DOHH2 (cell line): Measurements from ENCODE around the gene SPG7.

Source experiments
- H3F3A ChIP-seq: fragments of 200-600 bp; sonication (generic), shearing (Covaris generic); 2 replicates; pipeline ENCODE4 v1.6.0; 2016; ENCODE audit warnings: antibody characterized with exemption, mild to moderate bottlenecking; ENCODE audit not compliant: control insufficient read depth, insufficient read depth
- H3K27ac ChIP-seq: fragments of 200-600 bp; sonication (generic); 2 replicates; pipeline ENCODE4 v1.5.1; 2014; ENCODE audit warnings: low read depth, mild to moderate bottlenecking, low read length, moderate library complexity
- H3K27me3 ChIP-seq: fragments of 200-600 bp; sonication (generic); 2 replicates; pipeline ENCODE4 v1.6.1; 2014; ENCODE audit warnings: mild to moderate bottlenecking, low read length, mixed read lengths; ENCODE audit not compliant: control insufficient read depth
- H3K36me3 ChIP-seq: fragments of 200-600 bp; sonication (generic); 2 replicates; pipeline ENCODE4 v1.6.1; 2014; ENCODE audit warnings: mild to moderate bottlenecking, low read length, moderate library complexity, mixed read lengths; ENCODE audit not compliant: control insufficient read depth
- H3K4me1 ChIP-seq: fragments of 200-600 bp; sonication (generic); 2 replicates; pipeline ENCODE4 v1.6.1; 2014; ENCODE audit warnings: mild to moderate bottlenecking, low read length, mixed read lengths; ENCODE audit not compliant: control insufficient read depth
- H3K4me2 ChIP-seq: fragments of 200-600 bp; sonication (generic); 2 replicates; pipeline ENCODE4 v1.6.0; 2014; ENCODE audit warnings: mild to moderate bottlenecking, low read length, moderate library complexity
- H3K4me3 ChIP-seq: fragments of 200-600 bp; sonication (generic); 2 replicates; pipeline ENCODE4 v1.5.1; 2014; ENCODE audit warnings: mild to moderate bottlenecking, low read length, mixed read lengths
- H3K79me2 ChIP-seq: fragments of 200-600 bp; sonication (generic); 2 replicates; pipeline ENCODE4 v1.6.1; 2014; ENCODE audit warnings: mild to moderate bottlenecking, low read length, mixed read lengths; ENCODE audit not compliant: control insufficient read depth
- H3K9me2 ChIP-seq: fragments of 200-600 bp; sonication (generic); replicated peaks from 2 replicates; pipeline ENCODE4 v1.6.1; 2014; ENCODE audit warnings: mild to moderate bottlenecking, low read length, mixed read lengths; ENCODE audit not compliant: control insufficient read depth
- H3K9me3 ChIP-seq: fragments of 200-600 bp; sonication (generic); 2 replicates; pipeline ENCODE4 v1.6.1; 2014; ENCODE audit warnings: antibody characterized with exemption, low read length, mixed read lengths; ENCODE audit not compliant: control insufficient read depth, insufficient read depth
- H4K20me1 ChIP-seq: fragments of 200-600 bp; sonication (generic); 2 replicates; pipeline ENCODE4 v1.6.0; 2014; ENCODE audit warnings: low read depth, mild to moderate bottlenecking, antibody characterized with exemption, low read length, moderate library complexity; ENCODE audit not compliant: control insufficient read depth, insufficient read depth
- CTCF ChIP-seq: fragments of 200-600 bp; sonication (generic); IDR thresholded peaks from one replicate; pipeline ENCODE4 v1.5.1; 2014; ENCODE audit warnings: antibody characterized with exemption, mild to moderate bottlenecking, low read depth, low read length; ENCODE audit not compliant: poor library complexity, severe bottlenecking
- EZH2phosphoT487 ChIP-seq: fragments of 200-600 bp; sonication (generic); IDR thresholded peaks from 2 replicates; pipeline ENCODE4 v1.6.1; 2017; ENCODE audit warnings: borderline replicate concordance, mild to moderate bottlenecking, antibody characterized with exemption, low read length, moderate library complexity, mixed read lengths

Gene SPG7

GRCh38 chr16:89512453-89512852 is 4.2 kb downstream of the SPG7 start:
- Histone ChIP-seq H3K4me3 (no peak overlapping the region), H3K4me2 (no peak overlapping the region), H3K4me1 (peaks cover 16% of the 10 kb centered on the region), H3K36me3 (peaks cover 52% of the 10 kb centered on the region), H3K27ac (no peak overlapping the region), H4K20me1 (no peaks in the 10 kb centered on the region), H3K9me3 (no peaks in the 10 kb centered on the region), H3K27me3 (no peaks in the 10 kb centered on the region), H3K9me2 (no peaks in the 10 kb centered on the region), H3F3A (no peaks in the 10 kb centered on the region), H3K79me2 (peaks cover 47% of the 10 kb centered on the region)
- no peak for TF ChIP-seq EZH2phosphoT487
- TF ChIP-seq CTCF: no peak

- no peaks in the 10 kb centered on the region for H3F3A ChIP-seq
- TF ChIP-seq CTCF (no peak), EZH2phosphoT487 (no peak)
- no peaks in the 10 kb centered on the region for H3K9me2 ChIP-seq
- H3K36me3 ChIP-seq: peaks cover 69% of the 10 kb centered on the region
- H4K20me1 ChIP-seq: no peaks in the 10 kb centered on the region
- H3K27ac ChIP-seq: no peak overlapping the region
- H3K9me3 ChIP-seq: no peaks in the 10 kb centered on the region
- H3K4me1 ChIP-seq: no peaks in the 10 kb centered on the region
- no peaks in the 10 kb centered on the region for H3K27me3 ChIP-seq
- no peak overlapping the region for H3K4me3 ChIP-seq
- no peak overlapping the region for H3K4me2 ChIP-seq
- peaks cover 52% of the 10 kb centered on the region for H3K79me2 ChIP-seq
Measured at GRCh38 chr16:89517128-89517527, 8.9 kb downstream of the SPG7 start.

- H3K79me2 ChIP-seq: peaks cover 59% of the 10 kb centered on the region
- peaks cover 77% of the 10 kb centered on the region for H3K36me3 ChIP-seq
- H3K27me3 ChIP-seq: no peaks in the 10 kb centered on the region
- peaks cover under 1% of the 10 kb centered on the region; the same call in 1 of the 2 replicates for H3K4me1 ChIP-seq
- no peak overlapping the region for H3K4me2 ChIP-seq
- H3F3A ChIP-seq: no peaks in the 10 kb centered on the region
- H3K9me3 ChIP-seq: no peaks in the 10 kb centered on the region
- TF ChIP-seq EZH2phosphoT487: no peak
- TF ChIP-seq CTCF: no peak
- H3K9me2 ChIP-seq: no peaks in the 10 kb centered on the region
- H3K27ac ChIP-seq: no peak overlapping the region
- no peak overlapping the region for H3K4me3 ChIP-seq
- H4K20me1 ChIP-seq: no peaks in the 10 kb centered on the region
Measured at GRCh38 chr16:89519881-89520280, 11.7 kb downstream of the SPG7 start.
